Measurements from ENCODE around the gene LGALSL. TPM values are rescaled to one million over a fixed set of nuclear protein-coding genes. Genes with fewer than 3 reads are reported as not detected.

The LGALSL gene
- polyA plus RNA-seq, 2 donors: 16.8 to 21.4 TPM

DNA sequence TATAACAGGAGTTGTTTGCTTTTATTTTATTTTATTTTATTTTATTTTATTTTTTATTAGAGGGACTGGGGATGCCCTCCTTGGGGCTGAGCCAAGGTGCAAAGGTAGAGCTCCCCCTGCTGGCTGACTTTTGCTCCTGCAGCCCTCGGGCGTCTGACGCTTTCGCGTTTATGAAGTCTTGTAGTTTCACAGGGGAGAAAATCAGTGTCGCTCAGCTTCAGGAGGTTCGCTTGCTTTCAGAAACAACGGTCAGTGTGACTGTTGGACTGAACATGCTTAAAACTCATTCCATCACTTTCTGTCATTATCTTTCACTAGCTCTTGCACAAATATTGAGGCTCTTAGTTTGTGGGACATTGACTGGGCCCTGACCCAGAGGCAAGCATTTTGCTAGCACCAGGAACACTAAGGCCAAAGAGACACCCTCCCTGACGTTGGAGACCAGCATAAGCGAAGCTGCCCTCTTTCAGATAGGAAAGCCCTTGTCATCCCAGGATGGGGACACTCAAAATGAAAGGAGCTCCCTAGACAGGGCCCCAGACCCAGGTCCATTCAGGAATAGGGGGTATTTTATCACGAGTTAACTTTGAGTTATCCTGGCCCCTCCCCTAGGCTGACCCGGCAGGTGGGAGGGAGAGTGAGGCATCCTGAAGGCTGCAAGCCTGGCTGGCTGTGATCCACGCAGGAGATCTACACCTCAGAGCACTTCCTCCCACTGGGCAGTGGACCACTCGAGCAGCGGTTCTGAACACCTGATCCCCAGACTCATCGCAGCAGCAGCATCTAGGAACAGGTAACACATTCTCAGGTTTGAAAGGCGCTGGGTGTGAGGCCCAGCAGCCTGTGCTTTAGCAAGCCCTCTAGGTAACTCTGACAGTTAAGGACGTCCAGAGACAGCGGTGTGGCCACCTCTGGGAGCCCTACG is 34.4 kb downstream of the LGALSL start:
- H3K36me3 ChIP-seq (ENCODE audit: control insufficient read depth in 2 of 2, insufficient read depth in 2 of 2, low read length in 1 of 2): no peaks in the 10 kb centered on the region
- no peaks in the 10 kb centered on the region for H3K4me1 ChIP-seq (ENCODE audit: control insufficient read depth in 2 of 2, insufficient read depth in 2 of 2, low read length in 1 of 2)
- no peak overlapping the region for H3K4me3 ChIP-seq (ENCODE audit: low read depth in 1 of 2, low read length in 2 of 2)
- WGBS, 2 donors: 51 to 55% methylated on average over 20 of the region's 20 CpGs
- no peaks in the 10 kb centered on the region for H3K9me3 ChIP-seq (ENCODE audit: control insufficient read depth in 2 of 2, insufficient read depth in 1 of 2, low read depth in 1 of 2, low read length in 1 of 2)
- no peak overlapping the region for H3K27ac ChIP-seq (ENCODE audit: low read depth in 2 of 2, low read length in 1 of 2)
- no peaks in the 10 kb centered on the region for H3K27me3 ChIP-seq (ENCODE audit: control insufficient read depth in 1 of 2, insufficient read depth in 2 of 2, low read length in 2 of 2)

DNA sequence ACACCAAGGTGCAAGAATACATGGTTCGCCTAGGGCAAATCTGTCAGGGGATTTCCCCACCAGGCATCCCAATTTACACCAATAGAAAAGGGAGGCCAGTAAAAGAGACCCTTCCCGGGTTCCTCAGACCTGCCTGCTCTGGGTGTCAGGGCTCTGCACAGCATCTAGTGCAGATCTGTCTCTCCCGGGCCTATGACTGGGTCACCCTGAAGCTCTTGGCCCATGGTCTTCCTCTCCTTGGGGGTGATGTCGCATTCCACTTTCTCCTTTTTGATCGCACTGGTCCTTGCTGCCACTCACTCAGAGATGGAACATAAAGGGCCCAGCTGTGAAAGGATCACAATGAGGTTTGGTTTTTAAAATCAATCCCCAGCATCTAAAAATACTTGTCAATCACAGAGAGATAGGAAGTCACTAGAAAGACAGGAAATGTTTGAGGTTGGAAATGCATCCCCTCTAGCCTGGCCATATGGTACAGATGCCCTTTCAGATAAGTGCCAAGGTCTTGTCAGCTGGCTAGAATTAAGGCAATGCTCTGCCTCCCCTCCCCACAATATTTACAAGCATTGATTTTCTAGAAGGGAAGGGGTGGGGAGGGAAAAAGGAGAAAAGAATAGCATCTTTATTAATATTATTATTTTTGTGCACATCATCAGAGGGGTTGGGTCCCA is 35.3 kb downstream of the LGALSL start:
- H3K27ac ChIP-seq (ENCODE audit: low read depth in 2 of 2, low read length in 1 of 2): no peak overlapping the region
- 82 to 87% methylated on average over 5 of the region's 5 CpGs for WGBS, 2 donors
- H3K4me3 ChIP-seq (ENCODE audit: low read depth in 1 of 2, low read length in 2 of 2): no peak overlapping the region
- H3K4me1 ChIP-seq (ENCODE audit: control insufficient read depth in 2 of 2, insufficient read depth in 2 of 2, low read length in 1 of 2): no peaks in the 10 kb centered on the region
- no peaks in the 10 kb centered on the region for H3K9me3 ChIP-seq (ENCODE audit: control insufficient read depth in 2 of 2, insufficient read depth in 1 of 2, low read depth in 1 of 2, low read length in 1 of 2)
- H3K27me3 ChIP-seq (ENCODE audit: control insufficient read depth in 1 of 2, insufficient read depth in 2 of 2, low read length in 2 of 2): no peaks in the 10 kb centered on the region
- no peaks in the 10 kb centered on the region for H3K36me3 ChIP-seq (ENCODE audit: control insufficient read depth in 2 of 2, insufficient read depth in 2 of 2, low read length in 1 of 2)

DNA sequence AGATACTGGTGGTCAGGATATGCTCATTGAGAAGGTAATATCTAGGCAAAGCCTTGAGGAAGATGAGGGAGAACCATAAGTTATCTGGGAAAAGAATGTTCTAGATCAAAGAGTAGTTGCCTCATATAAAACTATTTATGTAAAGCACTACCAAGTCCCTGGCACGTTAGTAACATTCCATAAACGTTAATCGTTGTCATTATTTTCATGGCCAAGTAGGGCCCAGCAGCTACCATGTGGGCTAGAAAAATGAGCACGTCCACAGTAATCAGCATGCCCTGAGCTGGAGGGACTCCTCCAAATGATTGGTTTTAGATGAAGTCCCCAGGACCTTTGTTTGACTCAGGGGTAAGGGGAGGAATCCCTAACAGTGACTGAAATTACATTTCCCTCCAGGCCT is 37.5 kb downstream of the LGALSL start:
- H3K4me1 ChIP-seq (ENCODE audit: control insufficient read depth in 2 of 2, insufficient read depth in 2 of 2, low read length in 1 of 2): no peaks in the 10 kb centered on the region
- WGBS, 2 donors: 40 to 72% methylated on average over 4 of the region's 4 CpGs
- no peaks in the 10 kb centered on the region for H3K27me3 ChIP-seq (ENCODE audit: control insufficient read depth in 1 of 2, insufficient read depth in 2 of 2, low read length in 2 of 2)
- H3K4me3 ChIP-seq (ENCODE audit: low read depth in 1 of 2, low read length in 2 of 2): no peak overlapping the region
- no peaks in the 10 kb centered on the region for H3K9me3 ChIP-seq (ENCODE audit: control insufficient read depth in 2 of 2, insufficient read depth in 1 of 2, low read depth in 1 of 2, low read length in 1 of 2)
- H3K36me3 ChIP-seq (ENCODE audit: control insufficient read depth in 2 of 2, insufficient read depth in 2 of 2, low read length in 1 of 2): no peaks in the 10 kb centered on the region
- H3K27ac ChIP-seq (ENCODE audit: low read depth in 2 of 2, low read length in 1 of 2): no peak overlapping the region

DNA sequence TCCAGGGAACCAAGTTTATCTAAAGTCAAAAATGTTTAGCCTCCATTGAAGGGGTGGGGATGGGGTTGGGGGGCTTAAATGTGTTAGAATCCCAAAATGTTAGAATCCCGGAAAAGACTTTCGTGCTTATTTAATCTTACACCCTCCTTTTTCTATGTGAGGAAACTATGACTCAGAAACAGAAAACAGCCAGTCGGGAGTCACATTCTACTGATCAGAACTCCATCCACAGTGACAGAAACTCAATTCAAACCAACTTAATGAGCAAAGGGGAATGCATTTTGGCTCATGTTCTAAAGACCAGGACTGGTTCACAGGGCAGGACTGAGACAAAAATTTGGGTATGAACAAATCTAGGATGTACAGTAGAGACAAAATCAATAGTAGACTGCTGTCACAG is 38.3 kb downstream of the LGALSL start:
- no peaks in the 10 kb centered on the region for H3K36me3 ChIP-seq (ENCODE audit: control insufficient read depth in 2 of 2, insufficient read depth in 2 of 2, low read length in 1 of 2)
- no peaks in the 10 kb centered on the region for H3K9me3 ChIP-seq (ENCODE audit: control insufficient read depth in 2 of 2, insufficient read depth in 1 of 2, low read depth in 1 of 2, low read length in 1 of 2)
- 82 to 84% methylated on average over 3 of the region's 3 CpGs for WGBS, 2 donors
- no peak overlapping the region for H3K27ac ChIP-seq (ENCODE audit: low read depth in 2 of 2, low read length in 1 of 2)
- no peak overlapping the region for H3K4me3 ChIP-seq (ENCODE audit: low read depth in 1 of 2, low read length in 2 of 2)
- H3K4me1 ChIP-seq (ENCODE audit: control insufficient read depth in 2 of 2, insufficient read depth in 2 of 2, low read length in 1 of 2): no peaks in the 10 kb centered on the region
- no peaks in the 10 kb centered on the region for H3K27me3 ChIP-seq (ENCODE audit: control insufficient read depth in 1 of 2, insufficient read depth in 2 of 2, low read length in 2 of 2)

DNA sequence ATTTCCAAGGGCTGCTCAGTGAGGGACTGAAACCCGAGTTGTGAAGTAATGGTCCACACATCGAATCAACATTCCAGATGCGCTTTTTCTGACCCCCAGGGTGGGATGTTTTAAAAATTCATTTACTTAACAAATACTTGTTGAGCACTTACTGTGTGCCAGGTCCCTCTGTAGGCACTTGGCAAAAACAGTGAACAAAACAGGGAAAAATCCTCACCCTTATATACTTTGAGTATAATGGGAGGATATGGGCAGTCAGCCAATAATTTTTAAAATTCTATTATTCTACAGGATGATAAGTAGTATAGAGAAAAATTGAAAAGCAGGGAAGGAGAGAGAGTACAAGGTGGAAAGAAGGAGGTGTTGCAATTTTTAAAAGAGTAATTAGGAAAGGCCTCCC is 38.9 kb downstream of the LGALSL start:
- H3K4me3 ChIP-seq (ENCODE audit: low read depth in 1 of 2, low read length in 2 of 2): no peak overlapping the region
- no peaks in the 10 kb centered on the region for H3K27me3 ChIP-seq (ENCODE audit: control insufficient read depth in 1 of 2, insufficient read depth in 2 of 2, low read length in 2 of 2)
- 84 to 86% methylated on average over 3 of the region's 3 CpGs for WGBS, 2 donors
- H3K27ac ChIP-seq (ENCODE audit: low read depth in 2 of 2, low read length in 1 of 2): no peak overlapping the region
- H3K4me1 ChIP-seq (ENCODE audit: control insufficient read depth in 2 of 2, insufficient read depth in 2 of 2, low read length in 1 of 2): no peaks in the 10 kb centered on the region
- H3K9me3 ChIP-seq (ENCODE audit: control insufficient read depth in 2 of 2, insufficient read depth in 1 of 2, low read depth in 1 of 2, low read length in 1 of 2): no peaks in the 10 kb centered on the region
- no peaks in the 10 kb centered on the region for H3K36me3 ChIP-seq (ENCODE audit: control insufficient read depth in 2 of 2, insufficient read depth in 2 of 2, low read length in 1 of 2)

DNA sequence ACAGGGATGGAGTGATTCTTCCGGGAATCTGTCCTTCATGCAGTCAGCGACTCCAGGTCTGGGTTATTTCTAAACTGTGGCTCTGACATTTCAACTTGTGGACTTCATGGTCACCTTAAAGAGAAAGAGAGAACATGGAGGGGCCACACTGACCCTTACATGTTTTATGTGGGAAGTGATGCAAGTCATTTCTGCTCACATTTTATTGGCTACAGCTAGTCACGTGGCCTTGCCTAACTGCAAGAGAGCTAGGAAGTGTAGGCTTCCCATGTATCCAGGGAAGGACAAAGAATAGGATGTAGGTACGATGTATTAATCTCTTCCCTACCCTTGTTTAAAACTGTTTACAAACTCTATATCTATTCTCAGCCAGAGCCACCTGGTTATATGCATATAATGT is 39.8 kb downstream of the LGALSL start:
- Histone ChIP-seq H3K4me1 (ENCODE audit: control insufficient read depth in 2 of 2, insufficient read depth in 2 of 2, low read length in 1 of 2) (no peaks in the 10 kb centered on the region), H3K36me3 (ENCODE audit: control insufficient read depth in 2 of 2, insufficient read depth in 2 of 2, low read length in 1 of 2) (no peaks in the 10 kb centered on the region), H3K27ac (ENCODE audit: low read depth in 2 of 2, low read length in 1 of 2) (no peak overlapping the region), H3K27me3 (ENCODE audit: control insufficient read depth in 1 of 2, insufficient read depth in 2 of 2, low read length in 2 of 2) (no peaks in the 10 kb centered on the region), H3K9me3 (ENCODE audit: control insufficient read depth in 2 of 2, insufficient read depth in 1 of 2, low read depth in 1 of 2, low read length in 1 of 2) (no peaks in the 10 kb centered on the region), H3K4me3 (ENCODE audit: low read depth in 1 of 2, low read length in 2 of 2) (no peak overlapping the region)
- 86 to 90% methylated on average over 4 of the region's 4 CpGs for WGBS, 2 donors

DNA sequence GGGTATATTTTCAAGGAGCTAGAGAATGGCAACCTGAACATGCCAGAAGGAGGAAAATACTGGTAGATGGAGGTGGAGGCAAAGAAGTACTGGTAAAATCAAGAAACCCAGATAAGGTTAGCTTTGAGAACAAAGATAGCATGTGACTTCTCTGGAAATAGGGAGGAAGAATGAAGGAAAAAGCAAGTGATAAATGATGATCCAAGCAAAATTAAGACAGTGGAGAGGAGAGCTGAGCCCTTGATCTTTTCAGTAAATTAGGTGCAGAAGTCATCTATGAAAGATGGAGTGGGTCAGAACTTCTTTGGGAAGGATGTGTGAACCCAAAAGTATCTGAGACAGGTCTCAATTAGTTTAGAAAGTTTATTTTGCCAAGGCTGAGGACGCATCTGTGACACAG is 44.5 kb downstream of the LGALSL start:
- H3K4me3 ChIP-seq (ENCODE audit: low read depth in 1 of 2, low read length in 2 of 2): no peak overlapping the region

DNA sequence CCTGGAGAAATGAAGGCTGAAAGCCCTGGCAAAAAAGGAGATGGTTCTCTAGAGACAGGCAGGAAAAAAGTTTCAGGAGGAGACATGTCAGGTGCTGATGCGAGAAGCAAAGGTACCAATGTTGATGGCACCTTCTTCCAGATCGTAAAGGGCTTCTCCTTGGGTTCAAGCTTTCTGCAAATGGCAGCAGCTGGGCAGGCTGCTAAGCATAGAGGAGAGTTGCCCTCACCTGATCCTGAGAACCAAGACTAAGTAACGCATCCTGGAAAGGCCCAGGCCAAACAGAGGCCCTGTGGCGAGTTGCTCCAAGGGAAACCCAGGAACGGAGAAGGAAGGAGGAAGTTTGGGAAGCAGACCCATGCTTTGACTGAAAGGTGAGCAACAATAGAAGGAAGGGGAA is 46.6 kb downstream of the LGALSL start:
- WGBS, 2 donors: 86 to 95% methylated on average over 5 of the region's 5 CpGs
- H3K36me3 ChIP-seq (ENCODE audit: control insufficient read depth in 2 of 2, insufficient read depth in 2 of 2, low read length in 1 of 2): no peaks in the 10 kb centered on the region
- H3K9me3 ChIP-seq (ENCODE audit: control insufficient read depth in 2 of 2, insufficient read depth in 1 of 2, low read depth in 1 of 2, low read length in 1 of 2): no peaks in the 10 kb centered on the region
- H3K4me1 ChIP-seq (ENCODE audit: control insufficient read depth in 2 of 2, insufficient read depth in 2 of 2, low read length in 1 of 2): peaks cover 0 to 3% of the 10 kb centered on the region in 2 donors
- no peak overlapping the region for H3K27ac ChIP-seq (ENCODE audit: low read depth in 2 of 2, low read length in 1 of 2)
- no peak overlapping the region for H3K4me3 ChIP-seq (ENCODE audit: low read depth in 1 of 2, low read length in 2 of 2)
- H3K27me3 ChIP-seq (ENCODE audit: control insufficient read depth in 1 of 2, insufficient read depth in 2 of 2, low read length in 2 of 2): no peaks in the 10 kb centered on the region

More for the DNA sequence above, 44.5 kb downstream of the LGALSL start:
- H3K27me3 ChIP-seq (ENCODE audit: control insufficient read depth in 1 of 2, insufficient read depth in 2 of 2, low read length in 2 of 2): no peaks in the 10 kb centered on the region
- H3K4me1 ChIP-seq (ENCODE audit: control insufficient read depth in 2 of 2, insufficient read depth in 2 of 2, low read length in 1 of 2): no peaks in the 10 kb centered on the region
- no peaks in the 10 kb centered on the region for H3K9me3 ChIP-seq (ENCODE audit: control insufficient read depth in 2 of 2, insufficient read depth in 1 of 2, low read depth in 1 of 2, low read length in 1 of 2)
- no peaks in the 10 kb centered on the region for H3K36me3 ChIP-seq (ENCODE audit: control insufficient read depth in 2 of 2, insufficient read depth in 2 of 2, low read length in 1 of 2)
- no peak overlapping the region for H3K27ac ChIP-seq (ENCODE audit: low read depth in 2 of 2, low read length in 1 of 2)
- WGBS, 2 donors: 90 to 93% methylated on average over 1 of the region's 1 CpG

DNA sequence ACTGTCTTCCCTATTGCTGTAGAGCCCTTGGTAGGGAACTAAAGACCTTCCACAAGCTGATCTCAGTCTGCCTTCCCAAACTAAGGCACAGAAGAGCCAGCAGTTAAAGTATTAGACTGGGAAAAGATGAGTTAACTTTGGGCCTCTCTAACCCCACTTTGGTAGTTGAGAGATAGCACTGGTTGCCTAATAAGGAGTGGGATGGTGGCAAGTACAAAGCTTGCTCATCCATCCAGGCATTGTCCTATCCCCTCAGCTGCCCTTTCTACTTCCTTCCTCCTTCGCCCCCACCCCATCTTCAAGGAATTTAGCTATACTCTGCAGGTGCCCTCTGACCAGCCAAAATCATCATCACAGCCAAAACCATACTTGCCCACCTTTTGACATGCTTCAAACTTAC is 48.0 kb downstream of the LGALSL start:
- 90 to 92% methylated on average over 1 of the region's 1 CpG for WGBS, 2 donors
- Histone ChIP-seq H3K4me3 (ENCODE audit: low read depth in 1 of 2, low read length in 2 of 2) (no peak overlapping the region), H3K27me3 (ENCODE audit: control insufficient read depth in 1 of 2, insufficient read depth in 2 of 2, low read length in 2 of 2) (no peaks in the 10 kb centered on the region), H3K36me3 (ENCODE audit: control insufficient read depth in 2 of 2, insufficient read depth in 2 of 2, low read length in 1 of 2) (no peaks in the 10 kb centered on the region), H3K9me3 (ENCODE audit: control insufficient read depth in 2 of 2, insufficient read depth in 1 of 2, low read depth in 1 of 2, low read length in 1 of 2) (no peaks in the 10 kb centered on the region), H3K27ac (ENCODE audit: low read depth in 2 of 2, low read length in 1 of 2) (no peak overlapping the region), H3K4me1 (ENCODE audit: control insufficient read depth in 2 of 2, insufficient read depth in 2 of 2, low read length in 1 of 2) (peaks cover 0 to 3% of the 10 kb centered on the region in 2 donors)
